GM23248 (cell line): Measurements from ENCODE around the gene A1BG. TPM values are rescaled to one million over a fixed set of nuclear protein-coding genes. Genes with fewer than 3 reads are reported as not detected.
A peak's percentile ranks its signal among the peaks of the same experiment; 100 is the strongest.

Experiments used
- DNase-seq: peaks from one replicate; pipeline ENCODE4 v3.0.0-alpha.2; 2015
- H2AFZ ChIP-seq: fragments of 200-600 bp; sonication (generic); 2 replicates; pipeline ENCODE4 v1.6.1; 2016; ENCODE audit warnings: antibody characterized with exemption
- H3F3A ChIP-seq: fragments of 200-600 bp; sonication (generic); 2 replicates; pipeline ENCODE4 v1.6.1; 2016; ENCODE audit warnings: mild to moderate bottlenecking, antibody characterized with exemption, mixed run types; ENCODE audit not compliant: insufficient read depth
- H3K27ac ChIP-seq: fragments of 200-600 bp; sonication (generic); 2 replicates; pipeline ENCODE4 v1.5.1; 2016; ENCODE audit warnings: mild to moderate bottlenecking
- H3K27me3 ChIP-seq: fragments of 200-600 bp; sonication (generic); replicated peaks from 2 replicates; pipeline ENCODE4 v1.6.1; 2016; ENCODE audit warnings: mild to moderate bottlenecking; ENCODE audit not compliant: insufficient read depth
- H3K36me3 ChIP-seq: fragments of 200-600 bp; sonication (generic); 2 replicates; pipeline ENCODE4 v1.6.1; 2016; ENCODE audit warnings: low read depth, mild to moderate bottlenecking
- H3K4me1 ChIP-seq: fragments of 200-600 bp; sonication (generic); 2 replicates; pipeline ENCODE4 v1.6.1; 2016; ENCODE audit warnings: mild to moderate bottlenecking; ENCODE audit not compliant: insufficient read depth
- H3K4me2 ChIP-seq: fragments of 200-600 bp; sonication (generic); one replicate; pipeline ENCODE4 v1.6.1; 2016; ENCODE audit warnings: mild to moderate bottlenecking; ENCODE audit not compliant: unreplicated experiment
- H3K4me3 ChIP-seq: fragments of 200-600 bp; sonication (generic); 2 replicates; pipeline ENCODE4 v1.5.1; 2016; ENCODE audit warnings: mild to moderate bottlenecking
- H3K79me2 ChIP-seq: fragments of 200-600 bp; sonication (generic); 2 replicates; pipeline ENCODE4 v1.6.1; 2016; ENCODE audit warnings: mild to moderate bottlenecking; ENCODE audit not compliant: insufficient read depth
- H3K9ac ChIP-seq: fragments of 200-600 bp; sonication (generic); 2 replicates; pipeline ENCODE4 v1.6.1; 2016; ENCODE audit warnings: mild to moderate bottlenecking
- H3K9me2 ChIP-seq: fragments of 200-600 bp; sonication (generic); 2 replicates; pipeline ENCODE4 v1.6.1; 2016; ENCODE audit warnings: mixed run types, mild to moderate bottlenecking, moderate library complexity; ENCODE audit not compliant: insufficient read depth
- H3K9me3 ChIP-seq: fragments of 200-600 bp; sonication (generic); one replicate; pipeline ENCODE4 v1.6.1; 2017; ENCODE audit warnings: low read depth
- H4K20me1 ChIP-seq: fragments of 200-600 bp; sonication (generic); 2 replicates; pipeline ENCODE4 v1.6.0; 2016; ENCODE audit not compliant: insufficient read depth
- EZH2 ChIP-seq: fragments of 200-600 bp; sonication (generic); IDR thresholded peaks from 2 replicates; pipeline ENCODE4 v1.6.1; 2018; ENCODE audit warnings: antibody characterized with exemption, mild to moderate bottlenecking; ENCODE audit not compliant: insufficient read depth, poor library complexity, severe bottlenecking
- EZH2phosphoT487 ChIP-seq: fragments of 200-600 bp; sonication (generic); IDR thresholded peaks from 2 replicates; pipeline ENCODE4 v1.6.1; 2018; ENCODE audit warnings: antibody characterized with exemption, moderate library complexity, mild to moderate bottlenecking, low read depth; ENCODE audit not compliant: insufficient read depth
- WGBS, 2 experiments: methylation state at CpG; one replicate each; pipeline ENCODE4 v1.1.6; 2015 to 2017; ENCODE audit warnings: low lambda C conversion rate in 2 of 2, low coverage in 1 of 2; ENCODE audit errors: missing lambda C conversion rate in 2 of 2; 5-methylcytosine and 5-hydroxymethylcytosine counted together
- in situ Hi-C: fragments of 300-500 bp; cut with MboI; formaldehyde crosslinking; loops from 2 replicates; pipeline ENCODE4 v1.15.0; 2020
- polyA plus RNA-seq: library from polyadenylated mRNA; unstranded; fragments of >200 nt; fragmentation: Nextera tagmentation; extraction: Ambion mirVana; gene quantifications from 2 replicates; pipeline ENCODE4 v1.2.1, GENCODE V29; 2016
- total RNA-seq: library from RNA; depleted of rRNA; stranded (reverse); fragments of >200 nt; shearing (Covaris generic); gene quantifications from 2 replicates; pipeline ENCODE4 v1.2.3, GENCODE V29; 2014

The A1BG gene
- total and polyA plus RNA-seq, 2 experiments from 2014 or later, result 22.0 to 31.3 TPM

- no peak for TF ChIP-seq EZH2phosphoT487
- no peak for TF ChIP-seq EZH2
- H3F3A ChIP-seq, result peaks cover 21% of the 10 kb centered on the region; the same call in 1 of the 2 replicates
These were observed 44.3 kb upstream of the A1BG start for GRCh38 chr19:58397533-58398037.

GRCh38 chr19:58396691-58397532 is 43.6 kb upstream of the A1BG start:
- Histone ChIP-seq H3K9me2 (no peaks in the 10 kb centered on the region), H3K4me1 (peaks cover 6% of the 10 kb centered on the region), H3K36me3 (peaks cover 17% of the 10 kb centered on the region; the same call in 1 of the 2 replicates), H4K20me1 (no peaks in the 10 kb centered on the region), H3F3A (peaks cover 24% of the 10 kb centered on the region; the same call in 1 of the 2 replicates), H3K9ac (no peak overlapping the region), H3K4me2 (no peak overlapping the region), H3K27ac (no peak overlapping the region), H3K79me2 (peaks cover 10% of the 10 kb centered on the region), H3K9me3 (no peaks in the 10 kb centered on the region), H2AFZ (no peak overlapping the region), H3K27me3 (no peaks in the 10 kb centered on the region), H3K4me3 (no peak overlapping the region)
- in situ Hi-C loops, result no loop called here
- no peak for DNase-seq
- WGBS, 2 experiments, result 41 to 58% methylated on average over 32 to 54 of the region's 58 CpGs
- TF ChIP-seq EZH2, result no peak
- no peak for TF ChIP-seq EZH2phosphoT487

More at GRCh38 chr19:58397533-58398037, 44.3 kb upstream of the A1BG start:
- 40 to 46% methylated on average over 7 of the region's 7 CpGs for WGBS, 2 experiments
- no peak overlapping the region for H3K4me2 ChIP-seq
- no peak overlapping the region for H3K27ac ChIP-seq
- H3K27me3 ChIP-seq, result no peaks in the 10 kb centered on the region
- H3K9ac ChIP-seq, result no peak overlapping the region
- no peaks in the 10 kb centered on the region for H3K9me3 ChIP-seq
- H3K9me2 ChIP-seq, result no peaks in the 10 kb centered on the region
- H3K4me1 ChIP-seq, result peaks cover 6% of the 10 kb centered on the region
- in situ Hi-C loops, result no loop called here
- H3K79me2 ChIP-seq, result peaks cover 4% of the 10 kb centered on the region; the same call in 1 of the 2 replicates
- H3K4me3 ChIP-seq, result no peak overlapping the region
- peak; percentile 25 for DNase-seq
- H2AFZ ChIP-seq, result no peak overlapping the region
- H3K36me3 ChIP-seq, result peaks cover 14% of the 10 kb centered on the region; the same call in 1 of the 2 replicates
- no peaks in the 10 kb centered on the region for H4K20me1 ChIP-seq

GRCh38 chr19:58395979-58396627 is 42.8 kb upstream of the A1BG start:
- DNase-seq, result peak; percentile 60
- TF ChIP-seq EZH2, result no peak
- no peak for TF ChIP-seq EZH2phosphoT487
- WGBS, 2 experiments, result 10 to 12% methylated on average over 30 to 52 of the region's 75 CpGs
- H2AFZ ChIP-seq, result peak overlapping the region; percentile 20; the same call in 1 of the 2 replicates
- H3F3A ChIP-seq, result peaks cover 30% of the 10 kb centered on the region
- in situ Hi-C loops, result no loop called here
- no peaks in the 10 kb centered on the region for H3K9me2 ChIP-seq
- no peak overlapping the region for H3K4me2 ChIP-seq
- no peak overlapping the region for H3K9ac ChIP-seq
- peaks cover 18% of the 10 kb centered on the region; the same call in 1 of the 2 replicates for H3K36me3 ChIP-seq
- no peaks in the 10 kb centered on the region for H3K27me3 ChIP-seq
- H3K4me1 ChIP-seq, result peaks cover 6% of the 10 kb centered on the region
- 0 out of 2 replicates have a peak overlapping the region, but pooled peaks have one; percentile 12 for H3K4me3 ChIP-seq
- H4K20me1 ChIP-seq, result peaks cover 1% of the 10 kb centered on the region; the same call in 1 of the 2 replicates
- H3K27ac ChIP-seq, result no peak overlapping the region
- H3K9me3 ChIP-seq, result no peaks in the 10 kb centered on the region
- H3K79me2 ChIP-seq, result peaks cover 18% of the 10 kb centered on the region

- Histone ChIP-seq H3K79me2 (peaks cover 25% of the 10 kb centered on the region), H3K4me2 (no peak within 1 kb of the TSS), H4K20me1 (peaks cover 6% of the 10 kb centered on the region; the same call in 1 of the 2 replicates), H3K27ac (no peak within 1 kb of the TSS), H3K9ac (no peak within 1 kb of the TSS), H3F3A (peaks cover 36% of the 10 kb centered on the region), H3K27me3 (no peaks in the 10 kb centered on the region), H3K36me3 (peaks cover 25% of the 10 kb centered on the region; the same call in 1 of the 2 replicates), H3K4me3 (0 out of 2 replicates have a peak within 1 kb of the TSS, but pooled peaks have one; percentile 12), H3K4me1 (peaks cover under 1% of the 10 kb centered on the region; the same call in 1 of the 2 replicates), H2AFZ (peak within 1 kb of the TSS; percentile 20; the same call in 1 of the 2 replicates), H3K9me3 (no peaks in the 10 kb centered on the region), H3K9me2 (no peaks in the 10 kb centered on the region)
- in situ Hi-C loops, result no loop called here
- 38 to 40% methylated on average over 18 to 19 of the region's 21 CpGs for WGBS, 2 experiments
- DNase-seq, result no peak
- TF ChIP-seq EZH2phosphoT487 (no peak), EZH2 (no peak)
These were observed 42.1 kb upstream of the A1BG start, which contains the start of gene RNF225 for GRCh38 chr19:58395220-58395978. RNF225 (plus strand) TSS chr19:58395656; CDS start chr19:58396090, 434 bp downstream.
